Uterus (tissue), 4 donors: Measurements from ENCODE around the gene UGT2B17. TPM values are rescaled to one million over a fixed set of nuclear protein-coding genes. Genes with fewer than 3 reads are reported as not detected.

Source experiments
- DNase-seq, 2 donors: peaks; one replicate each; pipeline ENCODE4 v3.0.0-alpha.2; 2019 to 2020
- H3K27ac ChIP-seq, 2 donors: fragments of 200-600 bp; sonication (generic); 1 replicate in 1 of 2; 2 replicates in 1 of 2; pipeline ENCODE4 v1.5.1; 2016 to 2018
- H3K27me3 ChIP-seq, 2 donors: fragments of 200-600 bp; sonication (generic); one replicate each; pipeline ENCODE4 v1.5.1; 2018 to 2019; ENCODE audit warnings: control low read depth in 1 of 2
- H3K36me3 ChIP-seq, 2 donors: fragments of 200-600 bp; sonication (generic); one replicate each; pipeline ENCODE4 v1.5.1; 2019; ENCODE audit warnings: control low read depth in 1 of 2
- H3K4me1 ChIP-seq, 2 donors: fragments of 200-600 bp; sonication (generic); one replicate each; pipeline ENCODE4 v1.5.1; 2018 to 2019; ENCODE audit warnings: control low read depth in 1 of 2
- H3K4me3 ChIP-seq, 2 donors: fragments of 200-600 bp; sonication (generic); 1 replicate in 1 of 2; 2 replicates in 1 of 2; pipeline ENCODE4 v1.5.1; 2018 to 2019; ENCODE audit warnings: mild to moderate bottlenecking in 1 of 2
- H3K9me3 ChIP-seq, 2 donors: fragments of 200-600 bp; sonication (generic); one replicate each; pipeline ENCODE4 v1.5.1; 2019; ENCODE audit warnings: control low read depth in 1 of 2
- CTCF ChIP-seq, 4 experiments: fragments of 200-600 bp in 2 of 4; fragments of 450-650 bp in 2 of 4; sonication (generic) in 2 of 4; IDR thresholded peaks; one replicate each; pipeline ENCODE4 v1.5.1; 2016 to 2019; ENCODE audit warnings: antibody characterized with exemption in 4 of 4, mild to moderate bottlenecking in 2 of 4, moderate library complexity in 1 of 4
- POLR2A ChIP-seq, 2 donors: fragments of 450-650 bp; IDR thresholded peaks; one replicate each; pipeline ENCODE4 v1.6.1; 2016; ENCODE audit warnings: antibody characterized with exemption in 2 of 2, mild to moderate bottlenecking in 1 of 2, moderate library complexity in 1 of 2
- intact Hi-C: fragments of 100-400 bp; cut with DNase I; formaldehyde crosslinking; loops from one replicate; pipeline ENCODE4 v1.15.1; 2023; ENCODE audit warnings: low total_unique reads
- total RNA-seq, 4 donors: library from RNA; depleted of rRNA in 3 of 4; stranded (reverse); fragments of >200 nt in 3 of 4; gene quantifications; one replicate each; pipeline versions ENCODE4 v1.1.0 to v1.2.4, GENCODE V29; 2014 to 2023
- donor health status: DM: yes; HTN: yes; CAD: no.

Gene UGT2B17
- total RNA-seq, 4 donors from 2014 or later = 1.2 TPM; not detected in 3

DNA sequence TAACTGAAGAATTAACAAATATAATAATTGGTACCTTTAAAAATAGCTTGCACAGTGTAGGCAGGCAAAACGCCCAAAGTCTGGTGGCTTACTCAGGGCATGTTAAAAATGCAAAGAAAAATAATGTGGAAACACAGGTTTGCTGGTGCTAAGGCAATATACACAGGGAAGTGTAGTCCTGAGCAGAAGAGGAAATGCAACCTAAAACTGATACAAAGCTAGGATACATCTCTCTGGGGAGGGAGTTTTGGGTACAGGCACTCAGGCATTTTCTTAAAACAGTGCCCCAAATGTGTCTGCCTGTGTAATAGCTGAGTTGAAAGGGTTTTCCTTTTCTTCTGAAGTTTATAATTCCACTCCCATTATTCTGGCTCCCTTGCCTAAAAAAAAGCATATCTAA is 81.4 kb downstream of the UGT2B17 start:
- intact Hi-C loops = no loop called here
- Histone ChIP-seq H3K4me3 (no peak overlapping the region), H3K27ac (no peak overlapping the region), H3K4me1 (no peaks in the 10 kb centered on the region), H3K9me3 (no peaks in the 10 kb centered on the region), H3K36me3 (no peaks in the 10 kb centered on the region), H3K27me3 (no peaks in the 10 kb centered on the region)
- TF ChIP-seq CTCF (IDR thresholded peaks at IDR 0.05) (no peak), POLR2A (IDR thresholded peaks at IDR 0.05) (no peak)
- DNase-seq = no peak

DNA sequence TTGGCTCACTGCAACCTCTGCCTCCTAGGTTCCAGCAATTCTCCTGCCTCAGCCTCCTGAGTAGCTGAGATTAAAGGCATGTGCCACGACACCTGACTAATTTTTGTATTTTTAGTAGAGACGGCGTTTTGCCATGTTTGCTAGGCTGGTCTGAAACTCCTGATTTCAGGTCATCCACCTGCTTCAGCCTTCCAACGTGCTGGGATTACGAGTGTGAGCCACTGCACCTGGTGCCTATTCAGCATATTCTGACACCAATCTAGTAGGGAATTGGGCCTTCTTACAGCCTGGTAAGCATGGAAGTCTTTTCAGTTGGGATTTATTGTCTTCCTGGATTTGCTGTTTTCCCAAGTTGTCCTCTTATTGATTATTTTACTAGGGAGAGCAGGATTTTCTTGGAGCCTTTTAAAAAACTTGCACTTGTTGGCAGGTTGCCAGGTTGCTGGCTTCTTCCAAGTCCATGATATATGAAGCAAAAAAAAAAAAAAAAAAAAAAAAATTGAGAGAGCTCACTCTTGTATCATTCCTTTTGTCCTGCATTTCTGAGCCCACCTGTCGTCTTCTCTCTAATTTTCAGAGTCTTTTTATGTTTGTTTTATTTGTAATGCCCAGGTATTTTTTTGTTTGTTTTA is 85.2 kb downstream of the UGT2B17 start:
- Histone ChIP-seq H3K4me1 (no peaks in the 10 kb centered on the region), H3K4me3 (no peak overlapping the region), H3K9me3 (no peaks in the 10 kb centered on the region), H3K27ac (no peak overlapping the region), H3K27me3 (no peaks in the 10 kb centered on the region), H3K36me3 (no peaks in the 10 kb centered on the region)
- TF ChIP-seq POLR2A (IDR thresholded peaks at IDR 0.05) = no peak
- TF ChIP-seq CTCF (IDR thresholded peaks at IDR 0.05) = no peak
- DNase-seq = no peak
- intact Hi-C loops = no loop called here

DNA sequence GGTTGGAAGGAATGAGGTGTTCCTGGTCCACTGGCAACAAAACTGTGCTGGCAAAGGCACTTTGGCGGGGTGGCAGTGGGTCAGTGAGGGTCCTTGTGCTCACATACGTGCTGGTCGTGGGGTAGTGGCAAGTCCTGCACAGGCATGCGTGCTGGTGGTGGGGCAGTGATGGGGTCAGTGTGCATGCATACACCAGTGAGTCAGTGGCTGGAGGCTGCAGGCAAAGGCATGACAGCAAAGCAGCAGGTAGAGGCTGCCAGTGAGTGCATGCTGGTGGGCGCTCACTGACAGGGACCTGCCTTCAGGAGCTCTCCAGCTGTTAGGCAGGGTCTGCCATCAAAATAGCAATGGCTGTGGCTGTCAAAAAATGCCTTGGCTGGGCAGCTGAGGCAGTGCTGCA is 86.8 kb downstream of the UGT2B17 start:
- H3K36me3 ChIP-seq = no peaks in the 10 kb centered on the region
- no peaks in the 10 kb centered on the region for H3K27me3 ChIP-seq
- DNase-seq = no peak
- no peak for TF ChIP-seq CTCF (IDR thresholded peaks at IDR 0.05)
- TF ChIP-seq POLR2A (IDR thresholded peaks at IDR 0.05) = no peak
- H3K4me1 ChIP-seq = no peaks in the 10 kb centered on the region
- no peak overlapping the region for H3K27ac ChIP-seq
- intact Hi-C loops = no loop called here
- no peak overlapping the region for H3K4me3 ChIP-seq
- no peaks in the 10 kb centered on the region for H3K9me3 ChIP-seq

Other genes with a start within 250 kb of the UGT2B17 start
- gene YTHDC1, start 226.2 kb downstream of the UGT2B17 start, total RNA-seq = 100 to 1,000 TPM in 1 of 4 donors, 10 to 100 TPM in 3; 16.4 to 104 (median 71.3) TPM
- not detected for gene TMPRSS11E, start 128.9 kb downstream of the UGT2B17 start, total RNA-seq
- gene UGT2B15, start 94.3 kb upstream of the UGT2B17 start, total RNA-seq = not detected
- not detected for gene UGT2B10, start 239.7 kb upstream of the UGT2B17 start, total RNA-seq